Measurements from ENCODE around the gene BRINP3. TPM values are rescaled to one million over a fixed set of nuclear protein-coding genes. Genes with fewer than 3 reads are reported as not detected.

Gene BRINP3
- total RNA-seq, 1 experiment from 2014 or later, result not detected

DNA sequence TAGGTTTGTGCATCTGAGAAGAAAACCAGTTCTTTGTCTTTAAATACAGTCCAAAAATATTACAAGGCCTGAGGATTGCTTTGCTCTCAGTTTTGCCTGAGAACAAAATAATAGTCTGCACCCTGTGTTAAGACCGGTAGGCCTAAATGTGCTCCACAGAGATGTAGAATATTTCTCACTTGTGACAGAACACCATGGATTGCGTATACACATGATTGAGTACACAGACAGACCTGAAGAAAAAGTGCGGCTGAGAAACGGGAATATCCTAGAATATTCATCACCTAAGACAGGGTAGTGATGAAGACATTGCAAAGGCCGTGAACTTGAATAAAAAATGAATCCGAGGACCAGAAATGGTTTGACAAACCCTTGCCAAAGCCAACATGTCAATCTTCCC, 155.4 kb downstream of the BRINP3 start:
- H3K9me3 ChIP-seq (replicated peaks), result no peaks in the 10 kb centered on the region
- no peak for DNase-seq
- no peaks in the 10 kb centered on the region for H3K27me3 ChIP-seq
- H3K4me1 ChIP-seq, result no peaks in the 10 kb centered on the region
- no peak overlapping the region for H3K27ac ChIP-seq
- H3K36me3 ChIP-seq, result no peaks in the 10 kb centered on the region
- H3K4me3 ChIP-seq, result no peak overlapping the region

DNA sequence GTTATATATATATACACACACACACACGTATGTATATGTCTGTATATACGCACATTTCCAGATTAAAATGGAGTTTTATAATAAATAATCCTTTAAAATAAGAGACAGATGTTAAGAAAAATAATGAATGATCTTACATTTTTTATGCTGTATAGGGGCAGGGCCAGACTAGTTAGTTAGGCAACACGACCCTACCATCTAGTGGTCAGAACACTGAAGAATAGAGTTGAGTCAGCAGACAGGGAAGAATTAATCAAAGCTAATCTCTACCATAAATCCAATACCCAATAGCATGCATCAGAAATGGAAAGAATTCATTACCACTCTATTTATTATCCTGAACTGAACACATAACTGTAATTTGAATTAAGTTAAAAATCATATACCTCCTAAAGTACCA, 156.7 kb downstream of the BRINP3 start:
- Histone ChIP-seq H3K4me1 (no peaks in the 10 kb centered on the region), H3K27me3 (no peaks in the 10 kb centered on the region), H3K4me3 (no peak overlapping the region), H3K9me3 (replicated peaks) (no peaks in the 10 kb centered on the region), H3K27ac (no peak overlapping the region), H3K36me3 (no peaks in the 10 kb centered on the region)
- peak; percentile 1 to 25 for DNase-seq

DNA sequence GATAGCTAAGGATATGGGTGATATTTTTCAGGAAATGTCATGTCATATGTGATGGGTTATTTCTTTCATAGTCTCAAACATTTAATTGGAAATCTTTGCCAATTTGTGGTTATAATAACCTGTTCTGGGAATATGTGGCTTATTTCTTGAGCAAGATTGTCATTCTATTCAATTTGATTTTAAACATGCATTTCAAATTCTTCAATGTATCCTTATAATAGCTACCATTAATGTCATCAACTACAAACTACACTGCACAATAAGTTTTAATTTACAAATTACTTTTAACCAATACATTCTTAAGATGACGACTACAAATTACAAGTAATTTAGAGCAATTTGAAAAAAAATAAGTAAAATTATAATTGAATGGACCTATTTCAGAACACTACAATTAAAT, 164.9 kb downstream of the BRINP3 start:
- H3K27ac ChIP-seq, result no peak overlapping the region
- H3K4me1 ChIP-seq, result no peaks in the 10 kb centered on the region
- H3K36me3 ChIP-seq, result no peaks in the 10 kb centered on the region
- no peak overlapping the region for H3K4me3 ChIP-seq
- no peaks in the 10 kb centered on the region for H3K9me3 ChIP-seq (replicated peaks)
- no peak for DNase-seq
- H3K27me3 ChIP-seq, result no peaks in the 10 kb centered on the region

DNA sequence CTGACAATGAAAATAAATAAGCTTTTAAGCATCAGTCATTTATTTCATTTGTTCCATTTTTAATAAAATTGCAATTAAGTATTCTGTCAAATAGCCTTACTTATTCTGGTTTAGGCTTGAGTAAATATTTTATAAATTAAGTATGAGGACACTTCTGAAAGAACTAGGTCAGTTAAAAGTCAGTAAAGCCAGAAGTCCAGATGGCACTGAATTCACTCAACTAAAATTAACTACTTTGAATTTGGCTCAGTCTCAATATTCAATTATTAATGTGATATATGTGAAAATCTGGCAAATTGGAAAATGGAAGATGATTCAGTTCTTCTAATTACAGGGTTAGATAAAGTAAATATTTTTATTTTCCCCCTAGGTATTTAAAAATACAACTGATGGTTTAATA, 174.2 kb downstream of the BRINP3 start:
- H3K4me1 ChIP-seq, result no peaks in the 10 kb centered on the region
- H3K27ac ChIP-seq, result no peak overlapping the region
- H3K9me3 ChIP-seq (replicated peaks), result no peaks in the 10 kb centered on the region
- no peaks in the 10 kb centered on the region for H3K36me3 ChIP-seq
- no peak for DNase-seq
- no peaks in the 10 kb centered on the region for H3K27me3 ChIP-seq
- H3K4me3 ChIP-seq, result no peak overlapping the region

DNA sequence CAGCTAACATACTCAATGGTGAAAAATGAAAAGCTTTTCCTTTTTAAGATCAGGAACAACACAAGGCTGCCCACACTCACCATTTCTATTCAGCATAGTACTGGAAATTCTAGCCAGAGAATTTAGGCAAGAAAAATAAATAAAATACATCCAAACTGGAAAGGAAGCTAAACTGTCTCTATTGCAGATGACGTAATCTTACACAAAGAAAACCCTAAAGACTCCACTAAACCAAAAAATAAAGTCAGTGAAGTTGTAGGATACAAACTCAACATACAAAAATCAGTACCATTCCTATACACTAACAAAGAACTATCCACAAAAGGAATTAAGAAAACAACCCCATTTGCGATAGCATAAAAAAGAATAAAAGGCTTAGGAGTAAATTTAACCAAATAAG, 181.2 kb downstream of the BRINP3 start:
- H3K27me3 ChIP-seq, result no peaks in the 10 kb centered on the region
- DNase-seq, result no peak
- no peaks in the 10 kb centered on the region for H3K36me3 ChIP-seq
- H3K27ac ChIP-seq, result no peak overlapping the region
- no peak overlapping the region for H3K4me3 ChIP-seq
- H3K4me1 ChIP-seq, result no peaks in the 10 kb centered on the region
- no peaks in the 10 kb centered on the region for H3K9me3 ChIP-seq (replicated peaks)

DNA sequence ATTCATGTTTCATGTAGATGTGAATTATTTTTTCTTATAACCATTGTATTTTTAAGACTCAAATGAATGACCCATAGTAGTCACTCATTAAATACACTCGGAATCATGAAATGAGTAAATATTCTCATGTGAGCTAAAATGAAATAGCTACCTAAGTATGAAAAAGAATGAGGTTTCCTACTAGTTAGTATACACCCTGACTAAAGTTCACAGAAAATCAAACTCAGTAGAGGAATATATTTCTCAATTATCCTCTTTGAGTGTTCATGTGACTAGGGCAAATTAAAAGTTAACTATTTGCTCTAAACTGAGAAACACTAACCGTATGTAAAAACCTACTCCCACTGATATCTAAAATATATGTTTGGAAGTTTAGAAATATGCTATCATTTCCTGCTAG, 187.8 kb downstream of the BRINP3 start:
- no peak for DNase-seq
- H3K9me3 ChIP-seq (replicated peaks), result no peaks in the 10 kb centered on the region
- H3K27me3 ChIP-seq, result no peaks in the 10 kb centered on the region
- H3K36me3 ChIP-seq, result no peaks in the 10 kb centered on the region
- H3K4me1 ChIP-seq, result no peaks in the 10 kb centered on the region
- H3K27ac ChIP-seq, result no peak overlapping the region
- H3K4me3 ChIP-seq, result no peak overlapping the region

DNA sequence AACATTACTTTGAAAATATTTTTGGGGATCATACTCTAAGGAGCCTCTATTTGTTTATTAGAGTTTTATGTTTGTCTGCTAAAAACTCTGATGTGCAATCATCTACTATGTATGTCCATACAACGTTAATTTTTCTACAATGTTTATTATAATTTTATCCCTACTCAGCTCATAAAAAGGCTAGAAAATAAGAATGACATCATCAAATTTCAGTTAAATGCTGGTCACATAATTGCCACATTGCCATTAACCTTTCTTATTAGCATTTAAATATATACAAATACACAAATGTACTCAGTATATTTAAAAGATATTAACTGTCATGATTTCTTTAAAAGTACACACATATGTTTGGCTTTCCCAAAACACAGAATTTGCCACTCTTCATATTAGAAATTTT, 191.6 kb downstream of the BRINP3 start:
- H3K27ac ChIP-seq, result no peak overlapping the region
- no peaks in the 10 kb centered on the region for H3K36me3 ChIP-seq
- DNase-seq, result no peak
- no peaks in the 10 kb centered on the region for H3K9me3 ChIP-seq (replicated peaks)
- no peak overlapping the region for H3K4me3 ChIP-seq
- no peaks in the 10 kb centered on the region for H3K4me1 ChIP-seq
- H3K27me3 ChIP-seq, result no peaks in the 10 kb centered on the region

DNA sequence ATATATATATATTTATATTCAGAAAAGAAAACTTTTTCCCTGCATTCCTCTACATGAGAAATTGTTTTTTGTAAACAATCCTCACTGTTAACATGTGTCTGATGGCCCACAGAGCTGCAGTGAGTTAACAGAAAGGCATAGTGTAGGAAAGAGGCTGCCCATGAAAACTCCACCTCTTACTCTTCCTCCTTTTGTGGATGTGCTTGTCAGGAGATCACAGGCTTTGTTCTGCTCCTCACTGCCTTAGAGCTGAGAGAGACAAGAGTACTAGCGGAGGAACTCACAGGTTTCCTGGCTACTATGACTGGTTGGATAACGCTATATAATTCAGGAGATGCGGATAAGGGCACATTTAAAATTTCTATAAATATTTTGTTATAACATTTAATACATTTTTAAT, 200.6 kb downstream of the BRINP3 start:
- Histone ChIP-seq H3K36me3 (no peaks in the 10 kb centered on the region), H3K27ac (no peak overlapping the region), H3K9me3 (replicated peaks) (no peaks in the 10 kb centered on the region), H3K4me3 (no peak overlapping the region), H3K27me3 (no peaks in the 10 kb centered on the region), H3K4me1 (no peaks in the 10 kb centered on the region)
- DNase-seq, result no peak

DNA sequence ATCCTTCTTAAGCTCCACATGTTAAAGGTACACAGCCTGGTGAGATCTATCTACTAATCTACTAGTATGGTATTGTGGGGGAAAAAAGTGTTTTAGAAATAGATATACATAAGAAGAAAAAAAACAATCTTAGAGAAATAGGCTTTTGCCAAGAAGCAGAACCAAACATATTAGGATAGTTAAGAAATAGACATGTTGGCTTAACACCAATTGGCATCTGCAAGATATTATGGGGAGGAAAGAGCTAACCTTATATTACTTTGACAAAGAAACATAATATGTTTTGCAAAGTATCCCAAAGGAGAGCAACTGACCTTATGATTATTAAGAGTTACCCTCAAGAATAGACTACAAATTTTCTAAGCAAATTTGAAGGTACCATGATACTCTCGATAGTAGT, 202.9 kb downstream of the BRINP3 start:
- H3K27me3 ChIP-seq, result no peaks in the 10 kb centered on the region
- no peak overlapping the region for H3K4me3 ChIP-seq
- DNase-seq, result no peak
- no peaks in the 10 kb centered on the region for H3K4me1 ChIP-seq
- no peak overlapping the region for H3K27ac ChIP-seq
- no peaks in the 10 kb centered on the region for H3K9me3 ChIP-seq (replicated peaks)
- H3K36me3 ChIP-seq, result no peaks in the 10 kb centered on the region

DNA sequence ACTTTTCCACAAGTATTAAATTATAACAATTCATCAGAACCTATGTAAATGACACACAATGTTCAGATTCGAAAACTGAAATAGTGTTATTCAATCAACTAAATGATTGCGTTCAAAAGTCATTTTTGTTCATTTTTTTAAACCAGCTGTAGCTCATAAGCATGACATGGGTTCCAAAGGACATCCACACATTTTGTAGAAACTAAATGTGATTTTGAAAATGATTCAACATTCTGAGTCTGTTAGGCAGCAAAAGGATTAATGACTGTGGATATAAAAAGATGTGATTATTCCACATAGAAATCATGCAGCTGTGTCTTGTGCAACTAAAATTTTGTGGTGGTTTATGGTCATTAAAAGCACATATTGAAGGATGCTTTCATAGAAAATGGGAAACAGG, 204.5 kb downstream of the BRINP3 start:
- Histone ChIP-seq H3K4me1 (no peaks in the 10 kb centered on the region), H3K9me3 (replicated peaks) (no peaks in the 10 kb centered on the region), H3K27me3 (no peaks in the 10 kb centered on the region), H3K4me3 (no peak overlapping the region), H3K27ac (no peak overlapping the region), H3K36me3 (no peaks in the 10 kb centered on the region)
- no peak for DNase-seq

DNA sequence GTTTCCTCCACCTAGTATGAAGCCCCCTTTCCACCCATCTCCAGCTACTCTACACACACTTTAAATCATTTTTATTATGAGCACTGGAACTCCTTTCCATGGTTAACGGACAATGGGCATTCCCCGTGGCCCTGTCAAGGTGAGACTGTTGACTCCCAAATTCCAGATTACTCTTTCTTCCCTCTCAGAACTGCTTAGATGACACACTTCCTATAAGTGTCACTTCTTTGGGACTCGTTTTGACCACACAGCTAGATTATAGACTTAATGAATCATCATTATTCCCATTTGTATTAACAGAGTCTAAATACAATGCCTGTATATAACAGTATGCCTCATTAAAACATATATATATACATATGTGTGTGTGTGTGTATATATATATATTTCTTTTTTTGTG, 215.1 kb downstream of the BRINP3 start:
- no peak overlapping the region for H3K27ac ChIP-seq
- H3K4me1 ChIP-seq, result no peaks in the 10 kb centered on the region
- H3K36me3 ChIP-seq, result no peaks in the 10 kb centered on the region
- H3K9me3 ChIP-seq (replicated peaks), result no peaks in the 10 kb centered on the region
- DNase-seq, result no peak
- no peaks in the 10 kb centered on the region for H3K27me3 ChIP-seq
- H3K4me3 ChIP-seq, result no peak overlapping the region

DNA sequence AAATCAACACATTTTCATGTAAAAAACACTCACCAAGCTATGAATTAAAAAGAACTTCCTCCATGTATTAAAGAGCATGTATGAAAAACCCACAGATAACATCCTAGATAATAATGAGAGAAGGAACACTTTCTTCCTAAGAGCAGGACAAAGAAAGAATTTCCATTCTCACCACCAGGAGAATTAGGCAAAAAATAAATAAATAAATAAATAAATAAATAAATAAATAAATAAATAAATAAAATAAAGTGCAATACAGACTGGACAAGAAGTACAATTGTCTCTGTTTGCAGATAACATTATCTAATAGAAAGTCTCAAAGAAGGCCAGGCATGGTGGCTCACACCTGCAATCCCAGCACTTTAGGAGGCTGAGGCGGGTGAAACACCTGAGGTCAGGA, 218.2 kb downstream of the BRINP3 start:
- H3K27ac ChIP-seq, result no peak overlapping the region
- H3K4me3 ChIP-seq, result no peak overlapping the region
- no peaks in the 10 kb centered on the region for H3K36me3 ChIP-seq
- no peak for DNase-seq
- no peaks in the 10 kb centered on the region for H3K4me1 ChIP-seq
- no peaks in the 10 kb centered on the region for H3K27me3 ChIP-seq
- no peaks in the 10 kb centered on the region for H3K9me3 ChIP-seq (replicated peaks)

DNA sequence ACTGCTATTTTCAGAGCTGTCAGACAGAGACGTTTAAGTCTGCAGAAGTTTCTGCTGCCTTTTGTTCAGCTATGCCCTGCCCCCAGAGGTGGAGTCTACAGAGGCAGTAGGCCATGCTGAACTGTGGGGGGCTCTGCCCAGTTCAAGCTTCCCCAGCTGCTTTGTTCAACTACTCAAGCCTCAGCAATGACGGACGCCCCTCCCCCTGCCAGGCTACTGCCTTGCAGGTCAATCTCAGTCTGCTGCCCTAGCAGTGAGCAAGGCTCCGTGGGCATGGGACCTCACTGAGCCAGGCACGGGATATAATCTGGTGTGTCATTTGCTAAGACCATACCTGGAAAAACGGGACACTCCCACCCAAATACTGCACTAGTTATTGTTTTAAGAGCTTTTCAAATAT, 219.7 kb downstream of the BRINP3 start:
- H3K4me3 ChIP-seq, result no peak overlapping the region
- H3K36me3 ChIP-seq, result no peaks in the 10 kb centered on the region
- H3K4me1 ChIP-seq, result no peaks in the 10 kb centered on the region
- no peak overlapping the region for H3K27ac ChIP-seq
- DNase-seq, result no peak
- no peaks in the 10 kb centered on the region for H3K9me3 ChIP-seq (replicated peaks)
- H3K27me3 ChIP-seq, result no peaks in the 10 kb centered on the region

DNA sequence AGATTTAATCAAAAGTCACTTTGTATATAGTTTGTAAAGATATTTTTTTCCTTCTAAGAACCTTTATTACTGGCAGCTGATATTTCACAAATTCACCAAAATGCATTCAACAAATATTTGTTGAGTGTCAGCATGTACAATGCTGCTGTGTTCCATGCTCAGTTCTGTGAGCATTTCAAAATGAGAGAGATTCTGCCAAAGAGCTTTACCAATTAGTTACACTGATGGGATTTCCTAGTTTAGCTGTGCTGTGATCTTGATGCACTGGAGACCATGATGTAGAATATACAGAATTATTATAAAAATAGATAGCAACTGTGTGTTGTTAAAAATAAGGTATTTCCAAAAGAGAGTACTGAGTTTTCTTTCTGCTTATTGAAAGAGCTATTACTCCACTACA, 225.6 kb downstream of the BRINP3 start:
- H3K27ac ChIP-seq, result peak overlapping the region; percentile 53
- no peaks in the 10 kb centered on the region for H3K9me3 ChIP-seq (replicated peaks)
- H3K4me1 ChIP-seq, result 0 out of 2 replicates have a peak, but pooled peaks cover 5% of the 10 kb centered on the region
- no peak overlapping the region for H3K4me3 ChIP-seq
- peak in 1 of 2 experiments; percentile 50 for DNase-seq
- no peaks in the 10 kb centered on the region for H3K27me3 ChIP-seq
- no peaks in the 10 kb centered on the region for H3K36me3 ChIP-seq

DNA sequence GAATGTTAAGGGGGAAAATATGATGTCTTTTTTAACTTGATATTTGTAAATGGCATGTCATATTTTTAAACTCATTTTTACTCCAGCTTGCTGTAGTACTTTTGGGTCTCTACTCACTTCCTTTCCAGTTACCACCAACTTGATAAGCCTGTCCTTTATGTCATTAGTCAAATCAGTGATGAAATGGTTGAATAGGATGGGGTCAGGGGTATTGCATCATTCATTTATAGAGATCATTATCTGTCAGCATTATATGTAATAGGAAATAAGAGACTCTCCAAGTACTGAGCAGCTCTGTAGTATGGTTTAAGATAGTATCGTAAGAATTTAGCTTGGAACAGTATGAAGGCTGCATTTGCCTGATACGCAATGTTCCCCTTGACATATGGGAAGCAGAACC, 227.3 kb downstream of the BRINP3 start:
- H3K36me3 ChIP-seq, result no peaks in the 10 kb centered on the region
- H3K4me1 ChIP-seq, result 0 out of 2 replicates have a peak, but pooled peaks cover 5% of the 10 kb centered on the region
- H3K9me3 ChIP-seq (replicated peaks), result no peaks in the 10 kb centered on the region
- no peak overlapping the region for H3K4me3 ChIP-seq
- H3K27me3 ChIP-seq, result no peaks in the 10 kb centered on the region
- no peak overlapping the region for H3K27ac ChIP-seq
- DNase-seq, result no peak

DNA sequence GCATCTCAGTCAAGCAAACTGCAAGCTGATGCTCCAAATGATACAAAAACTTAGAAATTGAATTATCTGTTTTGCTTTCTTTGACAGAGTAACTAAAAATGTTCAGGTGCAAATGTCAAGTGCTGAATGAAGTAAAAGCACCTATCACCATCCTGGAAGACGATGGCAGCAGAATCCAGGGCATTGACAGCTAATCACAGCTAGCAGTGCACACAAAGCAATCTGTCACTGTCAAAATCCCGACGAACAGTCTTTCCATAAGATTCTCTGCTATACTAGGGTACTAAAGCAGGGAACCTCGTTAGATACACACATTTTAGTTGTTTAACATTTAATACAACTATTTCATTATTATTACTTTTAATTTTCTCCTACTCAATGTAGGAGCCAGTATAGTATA, 233.3 kb downstream of the BRINP3 start:
- Histone ChIP-seq H3K36me3 (no peaks in the 10 kb centered on the region), H3K9me3 (replicated peaks) (no peaks in the 10 kb centered on the region), H3K4me3 (no peak overlapping the region), H3K27me3 (no peaks in the 10 kb centered on the region), H3K27ac (no peak overlapping the region), H3K4me1 (no peaks in the 10 kb centered on the region)
- DNase-seq, result no peak

DNA sequence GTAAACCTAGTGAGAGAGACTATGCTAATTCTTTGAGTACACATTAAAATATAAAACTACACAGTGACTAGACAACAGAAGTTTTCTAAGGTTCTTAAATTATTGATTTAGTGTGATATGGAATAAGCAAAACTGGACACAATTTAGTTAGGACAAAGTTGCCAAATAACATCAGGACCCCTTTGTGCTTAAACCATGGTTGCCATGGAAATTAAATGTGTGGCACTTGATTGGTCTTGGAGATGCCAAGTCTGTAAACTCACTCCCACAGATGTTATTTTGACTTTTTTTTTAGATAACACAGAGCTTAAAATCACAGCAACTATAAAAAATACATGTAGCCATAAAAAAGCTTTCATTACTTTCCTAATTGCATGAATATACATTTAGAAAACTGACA, 234.6 kb downstream of the BRINP3 start:
- no peak overlapping the region for H3K27ac ChIP-seq
- no peaks in the 10 kb centered on the region for H3K9me3 ChIP-seq (replicated peaks)
- no peak overlapping the region for H3K4me3 ChIP-seq
- no peaks in the 10 kb centered on the region for H3K27me3 ChIP-seq
- H3K4me1 ChIP-seq, result no peaks in the 10 kb centered on the region
- no peaks in the 10 kb centered on the region for H3K36me3 ChIP-seq
- DNase-seq, result no peak
